GM18505 (cell line): Measurements from ENCODE around the gene PRR7.

Experiments
- ATAC-seq: cut with Tn5 transposase; IDR thresholded peaks from one replicate; pipeline ENCODE4 v1.9.1; 2021; ENCODE audit not compliant: unreplicated experiment
- POLR2A ChIP-seq: IDR thresholded peaks from 4 replicates; pipeline ENCODE4 v1.6.1; 2011; ENCODE audit warnings: borderline replicate concordance; ENCODE audit not compliant: insufficient read depth, insufficient read length; ENCODE audit errors: extremely low read depth

Gene PRR7

GRCh38 chr5:177489119-177489716 lies 42.6 kb downstream of the PRR7 start:
- ATAC-seq = no peak
- no peak for TF ChIP-seq POLR2A

- ATAC-seq = no peak
- TF ChIP-seq POLR2A = no peak
These were observed 43.8 kb downstream of the PRR7 start for GRCh38 chr5:177490311-177490991.

GRCh38 chr5:177490992-177491391 lies 44.4 kb downstream of the PRR7 start:
- no peak for TF ChIP-seq POLR2A
- ATAC-seq = no peak

- TF ChIP-seq POLR2A = no peak
- no peak for ATAC-seq
These were observed 44.9 kb downstream of the PRR7 start for GRCh38 chr5:177491429-177491945.

GRCh38 chr5:177491983-177492746 lies 45.6 kb downstream of the PRR7 start:
- ATAC-seq = no peak
- no peak for TF ChIP-seq POLR2A

DNA sequence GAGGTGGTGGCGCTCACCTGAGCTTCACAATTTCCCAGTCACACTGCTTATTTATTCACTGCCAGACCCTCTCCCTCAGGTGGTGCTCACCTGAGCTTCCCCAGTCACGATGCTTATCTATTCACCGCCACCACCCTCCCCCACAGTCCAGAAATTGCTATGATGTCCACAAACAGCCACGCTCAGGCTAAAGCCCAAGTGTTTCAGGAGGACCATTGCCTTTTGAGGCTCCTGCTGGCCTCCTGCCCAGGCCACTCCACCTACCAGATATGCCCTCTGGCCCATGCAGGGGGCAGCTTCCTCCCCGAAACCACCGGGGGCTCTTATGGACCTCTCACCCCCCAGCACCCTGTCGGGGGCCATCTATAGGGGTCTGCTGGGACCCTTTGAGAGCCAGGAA lies 46.2 kb downstream of the PRR7 start:
- no peak for TF ChIP-seq POLR2A
- no peak for ATAC-seq

- TF ChIP-seq POLR2A = no peak
- no peak for ATAC-seq
These were observed 47.3 kb downstream of the PRR7 start for GRCh38 chr5:177493795-177494345.

- no peak for ATAC-seq
- no peak for TF ChIP-seq POLR2A
These were observed 48.0 kb downstream of the PRR7 start for GRCh38 chr5:177494346-177495195.

GRCh38 chr5:177495243-177496060 lies 48.8 kb downstream of the PRR7 start:
- TF ChIP-seq POLR2A = no peak
- no peak for ATAC-seq

DNA sequence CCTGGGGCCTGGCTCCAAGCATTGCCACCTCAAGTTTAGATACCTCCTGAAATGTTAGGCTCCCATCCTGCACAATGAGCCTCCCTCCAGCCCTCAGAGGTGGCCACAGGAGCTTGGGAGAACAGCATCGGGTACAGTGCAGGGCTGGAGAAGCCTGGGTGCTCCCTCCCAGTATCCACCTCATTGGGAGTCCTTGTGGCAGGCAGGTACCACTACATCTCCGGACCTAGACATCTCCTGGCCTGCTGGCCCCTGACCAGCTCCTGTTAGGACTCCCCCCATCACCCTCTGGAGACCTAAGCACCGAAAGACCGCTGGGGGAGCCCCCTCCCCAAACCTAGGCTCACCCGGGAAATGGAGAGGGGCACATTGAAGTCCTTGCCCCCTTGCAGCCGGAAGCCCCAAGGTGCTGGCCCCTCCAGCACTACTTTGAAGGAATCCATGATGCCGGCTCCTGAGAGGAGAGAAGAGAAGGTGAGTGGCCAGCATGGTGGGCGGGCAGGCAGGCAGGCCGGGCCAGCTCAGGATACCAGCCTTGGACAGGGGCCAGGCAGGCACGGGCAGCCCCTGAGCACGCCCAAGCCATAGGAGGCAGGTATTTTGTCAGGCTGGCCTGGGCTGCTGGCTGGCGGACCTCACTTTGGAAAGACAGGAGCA lies 49.6 kb downstream of the PRR7 start:
- no peak for TF ChIP-seq POLR2A
- ATAC-seq = no peak

- no peak for TF ChIP-seq POLR2A
- no peak for ATAC-seq
These were observed 50.2 kb downstream of the PRR7 start for GRCh38 chr5:177496727-177497291.
